ENCODE results near the gene CAMK1.

The CAMK1 gene

DNA sequence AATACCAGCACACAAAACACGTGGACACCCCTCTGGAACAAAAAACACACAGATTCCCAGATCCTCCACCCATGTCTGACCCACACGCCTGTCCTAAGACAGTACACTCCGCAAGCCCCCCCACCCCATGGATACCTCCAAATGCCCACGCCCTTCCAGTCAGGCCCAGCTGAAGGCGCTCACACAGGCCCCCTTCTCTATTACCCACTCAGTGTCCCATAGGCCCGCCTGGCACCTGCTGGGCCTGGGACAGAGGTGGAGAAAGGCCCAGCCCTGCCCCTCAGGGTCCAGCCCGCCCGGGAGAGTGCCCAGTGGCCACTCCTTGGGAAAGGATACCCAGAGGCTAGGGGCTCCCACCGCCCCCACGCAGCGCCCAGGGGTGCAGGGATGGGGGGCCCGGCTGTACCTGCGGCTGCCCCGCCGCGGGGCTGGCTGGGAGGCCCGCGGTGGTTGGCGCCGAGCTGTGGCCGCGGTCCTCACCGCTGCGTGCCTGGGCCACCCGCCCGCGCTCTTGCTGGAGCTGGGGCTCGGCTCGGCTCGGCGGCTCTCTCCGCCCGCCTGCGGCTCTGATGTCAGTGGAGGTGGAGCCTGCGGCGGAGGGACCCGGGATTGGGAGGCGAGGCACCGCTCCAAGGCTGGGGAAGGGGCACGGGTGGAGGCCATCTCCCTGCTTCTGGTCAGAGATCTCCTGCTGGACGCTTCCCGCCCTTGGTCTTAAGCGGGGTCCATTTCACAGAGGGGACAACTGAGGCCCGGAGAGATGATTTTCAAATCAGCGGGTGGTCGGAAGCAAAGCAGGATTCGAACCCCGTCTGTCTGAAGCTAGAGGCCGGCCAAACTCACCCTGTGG lies at the start of gene CAMK1:
Gene CAMK1, minus strand, starts transcription at position 522 of the 850 bp plus-strand sequence. CDS start 2,198 bp downstream, outside the sequence.
- DNase-seq (ENCODE audit: low read depth), result peak; percentile 43
- H3K4me3 ChIP-seq (ENCODE audit: control insufficient read depth, low read depth, low read length), result peak within 1 kb of the TSS; percentile 59

DNA sequence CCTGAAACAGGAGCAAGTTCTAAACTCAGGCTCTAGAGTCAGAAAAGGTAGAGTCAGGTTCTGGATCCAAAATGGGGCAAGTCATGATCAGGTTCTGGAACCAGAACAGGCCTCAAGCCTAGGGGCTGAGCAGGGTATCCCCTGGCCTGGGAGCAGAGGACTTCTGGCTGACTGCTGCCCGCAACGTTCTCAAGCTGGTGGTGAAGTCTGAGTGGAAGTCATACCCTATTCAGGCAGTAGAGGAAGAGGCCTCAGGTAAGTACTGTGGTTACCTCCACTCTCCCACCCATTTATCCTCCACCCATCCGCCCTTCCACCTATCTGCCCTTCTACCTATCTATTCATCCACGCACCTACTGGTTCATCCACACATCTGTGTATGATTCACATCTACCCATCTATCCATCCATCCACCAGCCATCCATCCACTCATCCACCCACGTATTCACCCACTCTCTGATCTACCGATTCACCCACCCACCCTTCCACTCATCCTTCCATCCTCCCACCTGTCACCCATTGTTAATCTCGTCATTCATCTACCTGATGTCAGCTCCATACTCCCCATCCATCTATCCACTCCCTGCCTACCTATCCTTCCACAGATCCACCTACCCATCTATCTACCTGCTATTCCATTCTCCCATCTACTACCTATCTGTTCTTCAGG lies 49.1 kb upstream of the CAMK1 start:
- H3K4me3 ChIP-seq (ENCODE audit: control insufficient read depth, low read depth, low read length), result no peak overlapping the region
- no peak for DNase-seq (ENCODE audit: low read depth)
- TF ChIP-seq, protein P1, sequence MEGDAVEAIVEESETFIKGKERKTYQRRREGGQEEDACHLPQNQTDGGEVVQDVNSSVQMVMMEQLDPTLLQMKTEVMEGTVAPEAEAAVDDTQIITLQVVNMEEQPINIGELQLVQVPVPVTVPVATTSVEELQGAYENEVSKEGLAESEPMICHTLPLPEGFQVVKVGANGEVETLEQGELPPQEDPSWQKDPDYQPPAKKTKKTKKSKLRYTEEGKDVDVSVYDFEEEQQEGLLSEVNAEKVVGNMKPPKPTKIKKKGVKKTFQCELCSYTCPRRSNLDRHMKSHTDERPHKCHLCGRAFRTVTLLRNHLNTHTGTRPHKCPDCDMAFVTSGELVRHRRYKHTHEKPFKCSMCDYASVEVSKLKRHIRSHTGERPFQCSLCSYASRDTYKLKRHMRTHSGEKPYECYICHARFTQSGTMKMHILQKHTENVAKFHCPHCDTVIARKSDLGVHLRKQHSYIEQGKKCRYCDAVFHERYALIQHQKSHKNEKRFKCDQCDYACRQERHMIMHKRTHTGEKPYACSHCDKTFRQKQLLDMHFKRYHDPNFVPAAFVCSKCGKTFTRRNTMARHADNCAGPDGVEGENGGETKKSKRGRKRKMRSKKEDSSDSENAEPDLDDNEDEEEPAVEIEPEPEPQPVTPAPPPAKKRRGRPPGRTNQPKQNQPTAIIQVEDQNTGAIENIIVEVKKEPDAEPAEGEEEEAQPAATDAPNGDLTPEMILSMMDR (conservative IDR thresholded peaks at IDR 0.05; ENCODE audit: control insufficient read depth, insufficient read depth, low read depth, low read length), result no peak

More for the DNA sequence above, at the start of gene CAMK1:
- TF ChIP-seq, protein P1 (conservative IDR thresholded peaks at IDR 0.05; ENCODE audit: control insufficient read depth, insufficient read depth, low read depth, low read length), result no peak

DNA sequence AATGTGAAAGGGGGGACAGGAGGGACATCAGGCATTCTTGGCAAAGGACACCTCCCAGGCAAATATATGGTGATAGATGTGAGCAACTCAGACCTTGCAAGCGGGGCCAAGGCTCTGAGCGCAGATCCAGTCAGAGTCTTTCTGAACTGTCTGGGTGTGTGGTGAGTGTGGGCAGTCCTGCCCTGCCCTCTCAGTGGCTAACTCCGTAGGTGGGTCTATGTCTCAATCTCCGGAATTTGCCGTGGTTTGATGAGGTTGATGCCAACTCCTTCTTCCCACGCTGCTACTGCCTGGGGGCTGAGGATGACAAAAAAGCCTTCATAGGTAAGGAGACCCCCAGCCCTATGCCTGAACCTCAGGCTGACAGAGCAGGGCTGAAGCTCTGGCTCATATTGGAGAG lies 47.7 kb upstream of the CAMK1 start:
- TF ChIP-seq, protein P1 (conservative IDR thresholded peaks at IDR 0.05; ENCODE audit: control insufficient read depth, insufficient read depth, low read depth, low read length), result no peak
- H3K4me3 ChIP-seq (ENCODE audit: control insufficient read depth, low read depth, low read length), result no peak overlapping the region
- no peak for DNase-seq (ENCODE audit: low read depth)

DNA sequence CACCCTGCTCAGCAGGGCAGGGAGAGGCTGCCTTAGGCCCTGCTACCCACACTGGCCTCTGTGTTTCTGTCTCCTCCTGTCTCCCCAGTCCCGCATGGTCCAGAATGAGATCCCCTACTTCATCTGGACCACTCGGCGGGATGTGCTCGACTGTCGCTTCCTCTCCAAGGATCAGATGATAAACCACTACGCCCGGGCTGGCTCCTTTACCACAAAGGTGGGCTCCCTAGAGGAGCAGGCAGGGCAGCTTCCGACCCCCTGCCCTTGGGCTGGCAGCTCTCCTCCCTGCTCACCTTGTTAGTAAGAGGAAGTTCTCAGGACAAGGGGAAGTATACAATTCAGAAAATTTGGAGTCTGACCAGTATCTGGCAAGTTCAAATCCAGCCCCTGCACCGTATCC lies 46.2 kb upstream of the CAMK1 start:
- no peak for DNase-seq (ENCODE audit: low read depth)
- TF ChIP-seq, protein P1 (conservative IDR thresholded peaks at IDR 0.05; ENCODE audit: control insufficient read depth, insufficient read depth, low read depth, low read length), result no peak
- no peak overlapping the region for H3K4me3 ChIP-seq (ENCODE audit: control insufficient read depth, low read depth, low read length)

DNA sequence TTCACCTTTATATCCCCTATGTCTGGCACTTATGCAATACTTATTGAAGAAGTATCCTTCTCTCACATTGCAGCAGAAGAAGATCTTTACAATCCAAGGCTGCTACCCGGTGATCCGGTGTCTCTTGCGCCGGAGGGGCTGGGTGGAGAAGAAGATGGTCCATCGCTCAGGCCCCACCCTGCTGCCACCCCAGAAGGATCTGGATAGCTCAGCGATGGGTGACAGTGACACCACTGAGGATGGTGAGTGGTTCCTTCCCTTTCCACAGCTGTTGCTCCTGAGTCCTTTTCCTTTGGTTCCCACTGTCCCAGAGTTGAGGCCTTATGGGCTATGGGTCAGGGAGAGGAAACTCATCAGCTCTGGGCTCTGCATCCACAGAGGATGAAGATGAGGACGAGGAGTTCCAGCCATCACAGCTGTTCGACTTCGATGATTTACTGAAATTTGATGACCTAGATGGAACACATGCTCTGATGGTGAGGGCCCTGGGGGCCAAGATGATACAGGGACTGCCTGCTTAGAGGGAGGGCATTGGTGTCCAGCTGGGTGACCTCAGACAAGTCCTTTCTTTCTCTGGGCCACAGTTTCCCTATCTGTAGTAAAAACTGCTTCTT lies 43.2 kb upstream of the CAMK1 start:
- DNase-seq (ENCODE audit: low read depth), result no peak
- TF ChIP-seq, protein P1 (conservative IDR thresholded peaks at IDR 0.05; ENCODE audit: control insufficient read depth, insufficient read depth, low read depth, low read length), result no peak

DNA sequence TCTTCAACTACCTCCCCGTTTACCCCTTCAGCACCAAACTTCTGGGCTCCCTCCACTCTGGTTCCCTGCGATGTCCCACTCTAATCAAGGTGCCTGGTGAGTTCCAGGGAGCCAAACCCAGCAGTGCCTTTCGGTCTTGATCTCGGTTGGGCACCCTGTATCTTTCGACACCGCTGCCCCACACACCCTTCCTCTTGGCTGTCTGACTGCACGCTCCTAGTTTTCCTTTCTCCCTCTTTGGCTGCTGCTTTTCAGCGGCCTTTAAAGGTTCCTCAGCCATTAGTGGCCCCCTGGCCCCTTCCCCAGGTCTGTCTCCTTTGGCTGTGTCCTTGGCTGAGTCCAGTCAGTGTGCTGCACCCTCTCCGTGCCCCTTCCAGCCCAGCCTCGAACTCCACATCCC lies 41.1 kb upstream of the CAMK1 start:
- peak overlapping the region; percentile 48 for H3K4me3 ChIP-seq (ENCODE audit: control insufficient read depth, low read depth, low read length)
- TF ChIP-seq, protein P1 (conservative IDR thresholded peaks at IDR 0.05; ENCODE audit: control insufficient read depth, insufficient read depth, low read depth, low read length), result no peak
- no peak for DNase-seq (ENCODE audit: low read depth)

More for the DNA sequence above, 43.2 kb upstream of the CAMK1 start:
- H3K4me3 ChIP-seq (ENCODE audit: control insufficient read depth, low read depth, low read length), result no peak overlapping the region

Data from fibroblast of mammary gland (primary cell).